ENCODE results near the gene HOXB8. TPM values are rescaled to one million over a fixed set of nuclear protein-coding genes. Genes with fewer than 3 reads are reported as not detected.

Gene HOXB8
- total RNA-seq, 2 experiments from 2014 or later, result not detected

GRCh38 chr17:48577946-48578615 is 37.0 kb downstream of the HOXB8 start, which contains the start of gene HOXB4:
HOXB4 (minus strand) TSS chr17:48578350; CDS start chr17:48578319, 31 bp downstream.
- Mint-ChIP-seq H3K4me3 (peak within 1 kb of the TSS; percentile 80), H3K27ac (peak within 1 kb of the TSS; percentile 59), H3K36me3 (no peaks in the 10 kb centered on the region), H3K4me1 (ENCODE audit: low read depth) (peaks cover 35% of the 10 kb centered on the region), H3K27me3 (peaks cover 42% of the 10 kb centered on the region), H3K9me3 (no peaks in the 10 kb centered on the region)
- ChIA-PET POLR2A (interaction anchor here (1.0 kb wide), 1 partner anchor 34 kb away, joined by 3 read pairs; no protein-coding TSS in a partner anchor), CTCF (interaction anchor here (1.3 to 1.4 kb wide), 2 partner anchors 36 to 85 kb away, joined by 3 read pairs; no protein-coding TSS in a partner anchor)
- intact Hi-C loops (cut with micrococcal nuclease), result loop anchor here (2.0 to 5.0 kb wide), 2 partner anchors 36 to 87 kb away; no protein-coding TSS in a partner anchor
- DNase-seq, result peak; percentile 82

DNA sequence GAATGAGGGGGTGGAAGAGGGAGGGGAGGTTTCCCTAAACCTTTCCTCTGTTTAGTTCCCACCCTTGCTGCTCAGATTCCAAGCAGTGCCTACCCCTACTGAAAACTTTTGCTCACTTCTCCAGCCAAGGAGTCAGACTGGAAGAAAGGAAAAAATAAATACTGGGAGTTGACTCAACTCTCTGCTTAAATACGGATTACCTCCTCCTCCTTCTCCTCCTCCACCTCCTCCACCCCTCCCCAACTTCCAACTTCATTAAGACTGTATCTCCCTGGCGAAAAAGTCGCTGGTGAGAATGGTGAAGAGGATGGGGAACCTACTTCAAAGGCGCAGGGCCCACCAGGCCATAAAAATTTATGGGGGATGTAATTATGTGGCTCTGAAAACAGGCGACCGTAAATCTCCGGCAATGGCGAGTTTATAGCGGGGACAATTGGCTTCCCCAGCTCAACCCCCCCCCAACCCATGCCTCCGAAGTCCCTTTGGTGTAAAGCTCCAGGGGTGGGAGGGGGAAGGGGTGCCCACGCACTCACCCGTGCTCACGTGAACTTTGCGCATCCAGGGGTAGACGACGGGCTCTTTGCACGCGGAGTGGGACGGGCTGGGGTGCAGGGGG is 37.7 kb downstream of the HOXB8 start:
- Mint-ChIP-seq H3K27ac (peak overlapping the region; percentile 56), H3K27me3 (peaks cover 36% of the 10 kb centered on the region), H3K9me3 (no peaks in the 10 kb centered on the region), H3K4me1 (ENCODE audit: low read depth) (peaks cover 35% of the 10 kb centered on the region), H3K4me3 (peak overlapping the region; percentile 76), H3K36me3 (no peaks in the 10 kb centered on the region)
- peak; percentile 30 for DNase-seq
- ChIA-PET POLR2A (interaction anchor here (1.0 kb wide), 1 partner anchor 34 kb away, joined by 3 read pairs; no protein-coding TSS in a partner anchor), CTCF (interaction anchor here (1.3 to 1.4 kb wide), 2 partner anchors 35 to 85 kb away, joined by 3 read pairs; no protein-coding TSS in a partner anchor)
- intact Hi-C loops (cut with micrococcal nuclease), result loop anchor here (5.0 kb wide), 1 partner anchor 35 kb away; no protein-coding TSS in a partner anchor

- H3K4me3 Mint-ChIP-seq, result peak overlapping the region; percentile 76
- intact Hi-C loops (cut with micrococcal nuclease), result loop anchor here (5.0 kb wide), 1 partner anchor 34 kb away; no protein-coding TSS in a partner anchor
- H3K9me3 Mint-ChIP-seq, result no peaks in the 10 kb centered on the region
- ChIA-PET POLR2A (no interaction called here), CTCF (interaction anchor here (1.4 kb wide), 1 partner anchor 84 kb away, joined by 3 read pairs; no protein-coding TSS in a partner anchor)
- H3K27me3 Mint-ChIP-seq, result peaks cover 32% of the 10 kb centered on the region
- H3K4me1 Mint-ChIP-seq (ENCODE audit: low read depth), result peaks cover 34% of the 10 kb centered on the region
- no peak overlapping the region for H3K27ac Mint-ChIP-seq
- DNase-seq, result no peak
- H3K36me3 Mint-ChIP-seq, result no peaks in the 10 kb centered on the region
Measured at GRCh38 chr17:48576479-48577309, 38.4 kb downstream of the HOXB8 start.

- Mint-ChIP-seq H3K27me3 (peaks cover 24% of the 10 kb centered on the region), H3K4me3 (peak overlapping the region; percentile 13), H3K4me1 (ENCODE audit: low read depth) (peaks cover 27% of the 10 kb centered on the region), H3K36me3 (no peaks in the 10 kb centered on the region), H3K9me3 (no peaks in the 10 kb centered on the region), H3K27ac (no peak overlapping the region)
- no peak for DNase-seq
- ChIA-PET POLR2A (no interaction called here), CTCF (interaction anchor here (1.0 to 2.1 kb wide), 2 partner anchors 12 to 84 kb away, joined by 3 to 5 read pairs; no protein-coding TSS in a partner anchor)
- intact Hi-C loops (cut with micrococcal nuclease), result loop anchor here (5.0 kb wide), 1 partner anchor 34 kb away; no protein-coding TSS in a partner anchor
Measured at GRCh38 chr17:48575673-48576478, 39.2 kb downstream of the HOXB8 start.

- ChIA-PET CTCF (interaction anchor here (1.0 to 2.1 kb wide), 2 partner anchors 12 to 83 kb away, joined by 3 to 5 read pairs; no protein-coding TSS in a partner anchor), POLR2A (no interaction called here)
- no peak overlapping the region for H3K4me3 Mint-ChIP-seq
- no peak overlapping the region for H3K27ac Mint-ChIP-seq
- H3K9me3 Mint-ChIP-seq, result no peaks in the 10 kb centered on the region
- peaks cover 17% of the 10 kb centered on the region for H3K27me3 Mint-ChIP-seq
- intact Hi-C loops (cut with micrococcal nuclease), result loop anchor here (5.0 kb wide), 1 partner anchor 33 kb away; no protein-coding TSS in a partner anchor
- H3K4me1 Mint-ChIP-seq (ENCODE audit: low read depth), result peaks cover 20% of the 10 kb centered on the region
- H3K36me3 Mint-ChIP-seq, result no peaks in the 10 kb centered on the region
- DNase-seq, result no peak
Measured at GRCh38 chr17:48575066-48575582, 40.0 kb downstream of the HOXB8 start.

GRCh38 chr17:48574505-48575065 is 40.5 kb downstream of the HOXB8 start:
- no peak for DNase-seq
- ChIA-PET POLR2A (no interaction called here), CTCF (interaction anchor here (0.6 to 2.1 kb wide), 3 partner anchors 13 to 151 kb away, joined by 3 to 5 read pairs (median 3); no protein-coding TSS in a partner anchor)
- H3K9me3 Mint-ChIP-seq, result no peaks in the 10 kb centered on the region
- H3K36me3 Mint-ChIP-seq, result no peaks in the 10 kb centered on the region
- H3K4me3 Mint-ChIP-seq, result no peak overlapping the region
- intact Hi-C loops (cut with micrococcal nuclease), result loop anchor here (5.0 kb wide), 1 partner anchor 32 kb away; no protein-coding TSS in a partner anchor
- H3K27ac Mint-ChIP-seq, result no peak overlapping the region
- peaks cover 17% of the 10 kb centered on the region for H3K4me1 Mint-ChIP-seq (ENCODE audit: low read depth)
- peaks cover 13% of the 10 kb centered on the region for H3K27me3 Mint-ChIP-seq

GRCh38 chr17:48571826-48572417 is 43.2 kb downstream of the HOXB8 start:
- POLR2A ChIA-PET, result no interaction called here
- peaks cover 10% of the 10 kb centered on the region for H3K27me3 Mint-ChIP-seq
- intact Hi-C loops (cut with micrococcal nuclease), result no loop called here
- no peak for DNase-seq
- H3K27ac Mint-ChIP-seq, result no peak overlapping the region
- CTCF ChIA-PET, result no interaction called here
- no peaks in the 10 kb centered on the region for H3K36me3 Mint-ChIP-seq
- H3K4me1 Mint-ChIP-seq (ENCODE audit: low read depth), result peaks cover 5% of the 10 kb centered on the region
- H3K9me3 Mint-ChIP-seq, result no peaks in the 10 kb centered on the region
- H3K4me3 Mint-ChIP-seq, result no peak overlapping the region

- no peak for DNase-seq
- Mint-ChIP-seq H3K27me3 (peaks cover 8% of the 10 kb centered on the region), H3K27ac (no peak overlapping the region), H3K36me3 (no peaks in the 10 kb centered on the region), H3K9me3 (no peaks in the 10 kb centered on the region), H3K4me3 (no peak overlapping the region), H3K4me1 (ENCODE audit: low read depth) (peaks cover 3% of the 10 kb centered on the region)
- CTCF ChIA-PET, result no interaction called here
- intact Hi-C loops (cut with micrococcal nuclease), result no loop called here
- POLR2A ChIA-PET, result no interaction called here
Measured at GRCh38 chr17:48571024-48571818, 43.9 kb downstream of the HOXB8 start.

- no peak overlapping the region for H3K27ac Mint-ChIP-seq
- no peak overlapping the region for H3K4me3 Mint-ChIP-seq
- no peaks in the 10 kb centered on the region for H3K9me3 Mint-ChIP-seq
- ChIA-PET POLR2A (no interaction called here), CTCF (interaction anchor here (1.4 kb wide), 1 partner anchor 22 kb away, joined by 5 read pairs; no protein-coding TSS in a partner anchor)
- H3K4me1 Mint-ChIP-seq (ENCODE audit: low read depth), result peaks cover 3% of the 10 kb centered on the region
- no peak for DNase-seq
- no peaks in the 10 kb centered on the region for H3K36me3 Mint-ChIP-seq
- intact Hi-C loops (cut with micrococcal nuclease), result no loop called here
- peaks cover 8% of the 10 kb centered on the region for H3K27me3 Mint-ChIP-seq
Measured at GRCh38 chr17:48570325-48571023, 44.6 kb downstream of the HOXB8 start.
